ENCODE measurements around the gene HSFX4. TPM values are rescaled to one million over a fixed set of nuclear protein-coding genes. Genes with fewer than 3 reads are reported as not detected.
"Not testable (repeated sequence)": the region's sequence is repeated elsewhere in the genome, so short reads cannot be mapped to it uniquely, and the experiment has no call there.

HSFX4 gene
- total and polyA plus RNA-seq, 2 donors (not counting 3 experiments of a cell fraction or from before 2014, with no cell fraction given), result not detected

- peak; percentile 43 for FAIRE-seq
- POLR2A ChIA-PET; H3K36me3 ChIP-seq (ENCODE audit: control insufficient read depth in 2 of 2, extremely low read depth in 1 of 2, insufficient read depth in 2 of 2, low read length in 2 of 2); BruUV-seq (replicated peaks); DNase-seq (ENCODE audit: low read depth, low spot score); H4K20me1 ChIP-seq (replicated peaks; ENCODE audit: control insufficient read depth, extremely low read depth, insufficient read depth, low read length); H3K4me3 ChIP-seq (replicated peaks in 1 of 3; ENCODE audit: insufficient read depth in 1 of 3, low read depth in 1 of 3, low read length in 3 of 3); H3K9me1 ChIP-seq (replicated peaks; ENCODE audit: control insufficient read depth, extremely low read depth, insufficient read depth, low read length); H3K9me3 ChIP-seq (replicated peaks; ENCODE audit: control insufficient read depth, insufficient read depth, low read length); H3K4me2 ChIP-seq (ENCODE audit: insufficient read depth, low read length); dilution Hi-C loops (cut with MboI; ENCODE audit: extremely low pct_ligation_motif_present, low sequenced_read_pairs); H3K4me1 ChIP-seq (ENCODE audit: control insufficient read depth, extremely low read depth, insufficient read depth, low read length); H3K9ac ChIP-seq (replicated peaks; ENCODE audit: extremely low read depth, insufficient read depth, low read length); H3K27me3 ChIP-seq (ENCODE audit: control insufficient read depth in 2 of 2, insufficient read depth in 2 of 2, low read length in 2 of 2); H3K27ac ChIP-seq (ENCODE audit: insufficient read depth, low read depth, low read length); CTCF ChIA-PET; H2AFZ ChIP-seq (ENCODE audit: low read depth, low read length); H3K79me2 ChIP-seq (ENCODE audit: control insufficient read depth, insufficient read depth, low read length): not testable (repeated sequence)
- intact Hi-C loops (cut with micrococcal nuclease), result loop anchor here (10.0 kb wide), 1 partner anchor 427 kb away; the partner anchor contains the start of gene IDS
Observed at GRCh38 chrX:149932150-149932549, 2.8 kb downstream of the HSFX4 start.

- FAIRE-seq; BruUV-seq (replicated peaks); H3K27ac ChIP-seq (ENCODE audit: insufficient read depth, low read depth, low read length); H3K79me2 ChIP-seq (ENCODE audit: control insufficient read depth, insufficient read depth, low read length); dilution Hi-C loops (cut with MboI; ENCODE audit: extremely low pct_ligation_motif_present, low sequenced_read_pairs); H3K4me3 ChIP-seq (replicated peaks in 1 of 3; ENCODE audit: insufficient read depth in 1 of 3, low read depth in 1 of 3, low read length in 3 of 3); H4K20me1 ChIP-seq (replicated peaks; ENCODE audit: control insufficient read depth, extremely low read depth, insufficient read depth, low read length); H3K9ac ChIP-seq (replicated peaks; ENCODE audit: extremely low read depth, insufficient read depth, low read length); POLR2A ChIA-PET; CTCF ChIA-PET; H3K27me3 ChIP-seq (ENCODE audit: control insufficient read depth in 2 of 2, insufficient read depth in 2 of 2, low read length in 2 of 2); H2AFZ ChIP-seq (ENCODE audit: low read depth, low read length); H3K4me2 ChIP-seq (ENCODE audit: insufficient read depth, low read length); H3K9me1 ChIP-seq (replicated peaks; ENCODE audit: control insufficient read depth, extremely low read depth, insufficient read depth, low read length); H3K36me3 ChIP-seq (ENCODE audit: control insufficient read depth in 2 of 2, extremely low read depth in 1 of 2, insufficient read depth in 2 of 2, low read length in 2 of 2); DNase-seq (ENCODE audit: low read depth, low spot score); H3K9me3 ChIP-seq (replicated peaks; ENCODE audit: control insufficient read depth, insufficient read depth, low read length); H3K4me1 ChIP-seq (ENCODE audit: control insufficient read depth, extremely low read depth, insufficient read depth, low read length): not testable (repeated sequence)
- intact Hi-C loops (cut with micrococcal nuclease), result loop anchor here (10.0 kb wide), 1 partner anchor 428 kb away; the partner anchor contains the start of gene IDS
Observed at GRCh38 chrX:149932970-149933369, 3.6 kb downstream of the HSFX4 start.

- H3K4me2 ChIP-seq (ENCODE audit: insufficient read depth, low read length); H3K4me3 ChIP-seq (replicated peaks in 1 of 3; ENCODE audit: insufficient read depth in 1 of 3, low read depth in 1 of 3, low read length in 3 of 3); H2AFZ ChIP-seq (ENCODE audit: low read depth, low read length); H3K9ac ChIP-seq (replicated peaks; ENCODE audit: extremely low read depth, insufficient read depth, low read length); H3K9me3 ChIP-seq (replicated peaks; ENCODE audit: control insufficient read depth, insufficient read depth, low read length); H3K9me1 ChIP-seq (replicated peaks; ENCODE audit: control insufficient read depth, extremely low read depth, insufficient read depth, low read length); H3K36me3 ChIP-seq (ENCODE audit: control insufficient read depth in 2 of 2, extremely low read depth in 1 of 2, insufficient read depth in 2 of 2, low read length in 2 of 2); H4K20me1 ChIP-seq (replicated peaks; ENCODE audit: control insufficient read depth, extremely low read depth, insufficient read depth, low read length); DNase-seq (ENCODE audit: low read depth, low spot score); H3K79me2 ChIP-seq (ENCODE audit: control insufficient read depth, insufficient read depth, low read length); dilution Hi-C loops (cut with MboI; ENCODE audit: extremely low pct_ligation_motif_present, low sequenced_read_pairs); CTCF ChIA-PET; H3K4me1 ChIP-seq (ENCODE audit: control insufficient read depth, extremely low read depth, insufficient read depth, low read length); POLR2A ChIA-PET; H3K27me3 ChIP-seq (ENCODE audit: control insufficient read depth in 2 of 2, insufficient read depth in 2 of 2, low read length in 2 of 2); H3K27ac ChIP-seq (ENCODE audit: insufficient read depth, low read depth, low read length); BruUV-seq (replicated peaks): not testable (repeated sequence)
- intact Hi-C loops (cut with micrococcal nuclease), result loop anchor here (10.0 kb wide), 1 partner anchor 429 kb away; the partner anchor contains the start of gene IDS
- FAIRE-seq, result peak; percentile 96
Observed at GRCh38 chrX:149933547-149933946, 4.2 kb downstream of the HSFX4 start.

- H3K9me3 ChIP-seq (replicated peaks; ENCODE audit: control insufficient read depth, insufficient read depth, low read length); dilution Hi-C loops (cut with MboI; ENCODE audit: extremely low pct_ligation_motif_present, low sequenced_read_pairs); H3K79me2 ChIP-seq (ENCODE audit: control insufficient read depth, insufficient read depth, low read length); DNase-seq (ENCODE audit: low read depth, low spot score); BruUV-seq (replicated peaks); H3K27me3 ChIP-seq (ENCODE audit: control insufficient read depth in 2 of 2, insufficient read depth in 2 of 2, low read length in 2 of 2); H3K9me1 ChIP-seq (replicated peaks; ENCODE audit: control insufficient read depth, extremely low read depth, insufficient read depth, low read length); POLR2A ChIA-PET; H4K20me1 ChIP-seq (replicated peaks; ENCODE audit: control insufficient read depth, extremely low read depth, insufficient read depth, low read length); H2AFZ ChIP-seq (ENCODE audit: low read depth, low read length); H3K36me3 ChIP-seq (ENCODE audit: control insufficient read depth in 2 of 2, extremely low read depth in 1 of 2, insufficient read depth in 2 of 2, low read length in 2 of 2); H3K4me1 ChIP-seq (ENCODE audit: control insufficient read depth, extremely low read depth, insufficient read depth, low read length); H3K27ac ChIP-seq (ENCODE audit: insufficient read depth, low read depth, low read length): not testable (repeated sequence)
- intact Hi-C loops (cut with micrococcal nuclease), result loop anchor here (10.0 kb wide), 1 partner anchor 433 kb away; the partner anchor contains the start of gene IDS
- H3K9ac ChIP-seq (replicated peaks; ENCODE audit: extremely low read depth, insufficient read depth, low read length), result peak overlapping the region; percentile 54
- peak overlapping the region in 2 of 3 experiments; percentile 29 to 71 for H3K4me3 ChIP-seq (replicated peaks in 1 of 3; ENCODE audit: insufficient read depth in 1 of 3, low read depth in 1 of 3, low read length in 3 of 3)
- CTCF ChIA-PET, result interaction anchor here (1.1 to 1.9 kb wide), 2 partner anchors 397 to 650 kb away, joined by 4 to 9 read pairs; partner anchors contain the start of gene EOLA1
- peak overlapping the region; percentile 50 for H3K4me2 ChIP-seq (ENCODE audit: insufficient read depth, low read length)
- peak; percentile 18 for FAIRE-seq
Observed at GRCh38 chrX:149937328-149937727, 8.0 kb downstream of the HSFX4 start.

Measured in endothelial cell of umbilical vein (primary cell).